Measurements from ENCODE around the gene LACTBL1. TPM values are rescaled to one million over a fixed set of nuclear protein-coding genes. Genes with fewer than 3 reads are reported as not detected.

Gene LACTBL1
- not detected in 2 replicates for polyA plus RNA-seq (2011; rRNA removed)
- polyA minus RNA-seq (2011; rRNA and poly(A)+ RNA removed), result not detected in 2 replicates

GRCh38 chr1:22972760-22973159 lies at the start of gene LACTBL1:
Gene LACTBL1, minus strand, starts transcription at chr1:22972866. Its CDS starts 550 bp downstream, at chr1:22972316.
- CTCF ChIA-PET, result interaction anchor here (2.0 to 4.5 kb wide), 3 partner anchors 9 to 567 kb away, joined by 4 to 25 read pairs (median 22); no protein-coding TSS in a partner anchor
- no peak for DNase-seq (ENCODE audit: low read depth)
- Histone ChIP-seq H3K27me3 (ENCODE audit: control insufficient read depth, insufficient read depth, low read length) (peaks cover 20% of the 10 kb centered on the region), H3K4me3 (ENCODE audit: low read depth, low read length) (no peak within 1 kb of the TSS), H3K36me3 (ENCODE audit: control insufficient read depth, insufficient read depth, low read length) (no peaks in the 10 kb centered on the region)
- POLR2A ChIA-PET, result no interaction called here
- no peak for TF ChIP-seq CTCF (IDR thresholded peaks at IDR 0.05; ENCODE audit: insufficient read depth, low read depth, low read length)

GRCh38 chr1:23021834-23022233 lies 49.2 kb upstream of the LACTBL1 start:
- ChIA-PET CTCF (no interaction called here), POLR2A (no interaction called here)
- H3K27me3 ChIP-seq (ENCODE audit: control insufficient read depth, insufficient read depth, low read length), result no peaks in the 10 kb centered on the region
- no peak overlapping the region for H3K4me3 ChIP-seq (ENCODE audit: low read depth, low read length)
- no peaks in the 10 kb centered on the region for H3K36me3 ChIP-seq (ENCODE audit: control insufficient read depth, insufficient read depth, low read length)
- DNase-seq (ENCODE audit: low read depth), result no peak
- no peak for TF ChIP-seq CTCF (IDR thresholded peaks at IDR 0.05; ENCODE audit: insufficient read depth, low read depth, low read length)

- DNase-seq (ENCODE audit: low read depth), result no peak
- CTCF ChIA-PET, result no interaction called here
- POLR2A ChIA-PET, result interaction anchor here (0.6 kb wide), 1 partner anchor 960 kb away, joined by 3 read pairs; no protein-coding TSS in a partner anchor
These were observed 48.2 kb upstream of the LACTBL1 start for GRCh38 chr1:23020706-23021405.

GRCh38 chr1:23019863-23020625 lies 47.4 kb upstream of the LACTBL1 start:
- Histone ChIP-seq H3K27me3 (ENCODE audit: control insufficient read depth, insufficient read depth, low read length) (no peaks in the 10 kb centered on the region), H3K36me3 (ENCODE audit: control insufficient read depth, insufficient read depth, low read length) (no peaks in the 10 kb centered on the region), H3K4me3 (ENCODE audit: low read depth, low read length) (peak overlapping the region; percentile 93)
- no peak for DNase-seq (ENCODE audit: low read depth)
- TF ChIP-seq CTCF (IDR thresholded peaks at IDR 0.05; ENCODE audit: insufficient read depth, low read depth, low read length), result no peak
- POLR2A ChIA-PET, result interaction anchor here (0.6 kb wide), 1 partner anchor 960 kb away, joined by 3 read pairs; no protein-coding TSS in a partner anchor
- CTCF ChIA-PET, result no interaction called here

More at GRCh38 chr1:23020706-23021405, 48.2 kb upstream of the LACTBL1 start:
- Histone ChIP-seq H3K4me3 (ENCODE audit: low read depth, low read length) (peak overlapping the region; percentile 93), H3K36me3 (ENCODE audit: control insufficient read depth, insufficient read depth, low read length) (no peaks in the 10 kb centered on the region), H3K27me3 (ENCODE audit: control insufficient read depth, insufficient read depth, low read length) (no peaks in the 10 kb centered on the region)
- TF ChIP-seq CTCF (IDR thresholded peaks at IDR 0.05; ENCODE audit: insufficient read depth, low read depth, low read length), result no peak
